Adrenal gland (tissue), 12 donors: ENCODE data around the gene DEDD2. TPM values are rescaled to one million over a fixed set of nuclear protein-coding genes. Genes with fewer than 3 reads are reported as not detected.
A peak's percentile ranks its signal among the peaks of the same experiment; 100 is the strongest.

Experiments used
- DNase-seq, 7 donors: peaks; one replicate each; pipeline ENCODE4 v3.0.0-alpha.2; 2019 to 2020
- H3K27ac ChIP-seq, 5 donors: fragments of 200-600 bp; sonication (generic) in 4 of 5; 1 replicate in 3 of 5; 2 replicates in 2 of 5; pipeline versions ENCODE4 v1.5.1 to v1.8.0; 2016 to 2020; ENCODE audit warnings: mild to moderate bottlenecking in 1 of 5
- H3K27me3 ChIP-seq: fragments of 200-600 bp; 2 replicates; pipeline ENCODE4 v1.8.0; 2021
- H3K36me3 ChIP-seq, 2 donors: fragments of 200-600 bp; replicated peaks in 1 of 2; 1 replicate in 1 of 2; 2 replicates in 1 of 2; pipeline versions ENCODE4 v1.5.1 to v1.8.0; 2018 to 2022
- H3K4me1 ChIP-seq, 2 donors: fragments of 200-600 bp; replicated peaks in 1 of 2; 1 replicate in 1 of 2; 2 replicates in 1 of 2; pipeline versions ENCODE4 v1.5.1 to v1.8.0; 2018 to 2021
- H3K4me3 ChIP-seq, 4 donors: fragments of 200-600 bp; sonication (generic) in 3 of 4; one replicate each; pipeline ENCODE4 v1.5.1; 2016 to 2018
- H3K9me3 ChIP-seq, 3 donors: fragments of 200-600 bp; sonication (generic) in 1 of 3; replicated peaks in 1 of 3; 1 replicate in 2 of 3; 2 replicates in 1 of 3; pipeline versions ENCODE4 v1.5.1 to v1.8.0; 2016 to 2021
- CTCF ChIP-seq, 6 experiments: fragments of 450-650 bp in 4 of 6; fragments of 200-600 bp in 2 of 6; sonication (generic) in 1 of 6; IDR thresholded peaks; 1 replicate in 5 of 6; 2 replicates in 1 of 6; pipeline versions ENCODE4 v1.5.1 to v1.8.0; 2016 to 2021; ENCODE audit warnings: antibody characterized with exemption in 6 of 6, mild to moderate bottlenecking in 2 of 6, moderate library complexity in 1 of 6
- POLR2A ChIP-seq, 2 donors: fragments of 450-650 bp; IDR thresholded peaks; one replicate each; pipeline ENCODE4 v1.6.1; 2017; ENCODE audit warnings: antibody characterized with exemption in 2 of 2, mild to moderate bottlenecking in 2 of 2, moderate library complexity in 1 of 2
- WGBS, 4 donors: extraction: QIAGEN DNeasy Blood & Tissue Kit in 2 of 4; methylation state at CpG; one replicate each; pipeline versions ENCODE4 v1.1.5 to v1.1.7; 2013 to 2017; 5-methylcytosine and 5-hydroxymethylcytosine counted together
- intact Hi-C, 2 donors: fragments of 100-400 bp; cut with DNase I; formaldehyde crosslinking; loops; one replicate each; pipeline versions ENCODE4 v1.14.1 to v1.15.0; 2022 to 2023
- polyA plus RNA-seq, 3 donors: library from polyadenylated mRNA; stranded (reverse); fragments of 200-250 nt in 2 of 3; fragments of 350-450 nt in 1 of 3; fragmentation: Illumina TruSeq in 1 of 3; extraction: RNeasy Lipid Tissue Mini Kit (QIAGEN cat#74804) in 1 of 3; gene quantifications; one replicate each; pipeline ENCODE4 v1.2.3, GENCODE V29; 2013 to 2014
- total RNA-seq, 9 donors: library from RNA; depleted of rRNA in 4 of 9; stranded (reverse); fragments of >200 nt in 4 of 9; fragments of 120-200 nt in 1 of 9; fragmentation: NEBNext Ultra II Directional in 1 of 9; extraction: Animal tissue kit (Norgen Biotek cat#: 25700) in 1 of 9; gene quantifications; one replicate each; pipeline versions ENCODE4 v1.1.0 to v1.2.4, GENCODE V29; 2013 to 2023
- donor health status: healthy with polysubstance abuse.
- donor health status: Bipolar disorder and iron deficiency.
- donor health status: DM: yes; HTN: yes; CAD: no.
- donor health status: DM: no; HTN: no; CAD: no.
- donor health status: DM: no; HTN: no; CAD: no.
- donor health status: DM: yes; HTN: yes; CAD: no.

DEDD2 gene
- total and polyA plus RNA-seq, 12 donors = 26.0 to 54.8 (median 31.5) TPM

GRCh38 chr19:42214810-42215485 lies 2.5 kb downstream of the DEDD2 start:
- H3K4me1 ChIP-seq = peaks cover 12 to 59% of the 10 kb centered on the region in 2 donors

GRCh38 chr19:42212886-42213285 lies 4.6 kb downstream of the DEDD2 start:
- WGBS, 4 donors = 74 to 86% (median 81%) methylated on average over 1 of the region's 1 CpG
- Histone ChIP-seq H3K4me3 (no peak overlapping the region), H3K9me3 (no peaks in the 10 kb centered on the region), H3K36me3 (peaks cover 0 to 50% of the 10 kb centered on the region in 2 donors), H3K27me3 (no peaks in the 10 kb centered on the region), H3K4me1 (peaks cover 7 to 48% of the 10 kb centered on the region in 2 donors), H3K27ac (no peak overlapping the region)
- DNase-seq = peak in 1 of 7 donors; percentile 10
- intact Hi-C loops = no loop called here
- no peak for TF ChIP-seq POLR2A (IDR thresholded peaks at IDR 0.05)
- TF ChIP-seq CTCF (IDR thresholded peaks at IDR 0.05) = no peak

More at GRCh38 chr19:42214810-42215485, 2.5 kb downstream of the DEDD2 start:
- no peak overlapping the region for H3K4me3 ChIP-seq
- peaks cover 0 to 30% of the 10 kb centered on the region in 2 donors for H3K36me3 ChIP-seq
- peak overlapping the region in 1 of 5 donors; percentile 30 for H3K27ac ChIP-seq
- intact Hi-C loops = no loop called here
- no peaks in the 10 kb centered on the region for H3K9me3 ChIP-seq
- TF ChIP-seq POLR2A (IDR thresholded peaks at IDR 0.05) (no peak), CTCF (IDR thresholded peaks at IDR 0.05) (no peak)
- WGBS, 4 donors = 65 to 76% (median 72%) methylated on average over 7 to 11 of the region's 11 CpGs
- no peaks in the 10 kb centered on the region for H3K27me3 ChIP-seq
- DNase-seq = no peak

GRCh38 chr19:42208612-42209011 lies 8.9 kb downstream of the DEDD2 start:
- no peak for TF ChIP-seq CTCF (IDR thresholded peaks at IDR 0.05)
- Histone ChIP-seq H3K4me3 (no peak overlapping the region), H3K27me3 (no peaks in the 10 kb centered on the region), H3K27ac (peak overlapping the region in 1 of 5 donors; percentile 64), H3K4me1 (peaks cover 0 to 32% of the 10 kb centered on the region in 2 donors), H3K36me3 (peaks cover 0 to 82% of the 10 kb centered on the region in 2 donors), H3K9me3 (no peaks in the 10 kb centered on the region)
- WGBS, 4 donors = 90 to 93% (median 91%) methylated on average over 8 to 11 of the region's 11 CpGs
- intact Hi-C loops = no loop called here
- DNase-seq = peak in 2 of 7 donors; percentile 10 to 82

- intact Hi-C loops = no loop called here
- H3K27ac ChIP-seq = peak overlapping the region in 2 of 5 donors; percentile 40 to 64
- peaks cover 0 to 84% of the 10 kb centered on the region in 2 donors for H3K36me3 ChIP-seq
- no peak overlapping the region for H3K4me3 ChIP-seq
- 56 to 70% (median 67%) methylated on average over 6 of the region's 6 CpGs for WGBS, 4 donors
- H3K9me3 ChIP-seq = no peaks in the 10 kb centered on the region
- no peaks in the 10 kb centered on the region for H3K27me3 ChIP-seq
- DNase-seq = peak in 1 of 7 donors; percentile 20
- TF ChIP-seq POLR2A (IDR thresholded peaks at IDR 0.05) (no peak), CTCF (IDR thresholded peaks at IDR 0.05) (no peak)
- peaks cover 0 to 28% of the 10 kb centered on the region in 2 donors for H3K4me1 ChIP-seq
Measured at GRCh38 chr19:42207767-42208271, 9.7 kb downstream of the DEDD2 start.
